ENCODE results near the gene ARHGEF7.
A peak's percentile ranks its signal among the peaks of the same experiment; 100 is the strongest.

The ARHGEF7 gene

GRCh38 chr13:111209613-111210012 lies 94.5 kb downstream of the ARHGEF7 start:
- Mint-ChIP-seq H3K27ac (peak overlapping the region; percentile 36), H3K4me1 (peaks cover 72% of the 10 kb centered on the region), H3K27me3 (no peaks in the 10 kb centered on the region), H3K4me3 (no peak overlapping the region), H3K9me3 (no peaks in the 10 kb centered on the region), H3K36me3 (no peaks in the 10 kb centered on the region)

DNA sequence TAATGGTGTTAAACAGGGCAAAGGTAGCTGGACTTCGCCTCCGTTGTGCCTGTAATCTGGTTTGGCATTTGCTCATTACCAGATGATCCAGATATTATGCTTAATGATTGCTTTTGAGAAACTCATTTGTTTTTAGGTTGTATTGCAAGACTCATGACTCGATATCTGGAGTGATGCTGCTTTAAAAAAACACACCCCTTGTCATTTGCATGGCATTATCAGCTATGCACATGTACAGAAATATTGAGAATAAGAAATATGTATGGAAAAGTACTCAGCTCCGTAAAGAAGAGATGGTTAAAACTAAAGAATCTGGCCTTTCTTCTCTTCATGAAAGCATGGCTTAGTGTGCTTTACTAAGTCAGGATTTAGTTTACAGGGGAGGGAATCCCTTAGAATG lies 95.0 kb downstream of the ARHGEF7 start:
- Mint-ChIP-seq H3K27me3 (no peaks in the 10 kb centered on the region), H3K4me3 (no peak overlapping the region), H3K4me1 (peaks cover 72% of the 10 kb centered on the region), H3K36me3 (no peaks in the 10 kb centered on the region), H3K9me3 (no peaks in the 10 kb centered on the region), H3K27ac (peak overlapping the region; percentile 37)

DNA sequence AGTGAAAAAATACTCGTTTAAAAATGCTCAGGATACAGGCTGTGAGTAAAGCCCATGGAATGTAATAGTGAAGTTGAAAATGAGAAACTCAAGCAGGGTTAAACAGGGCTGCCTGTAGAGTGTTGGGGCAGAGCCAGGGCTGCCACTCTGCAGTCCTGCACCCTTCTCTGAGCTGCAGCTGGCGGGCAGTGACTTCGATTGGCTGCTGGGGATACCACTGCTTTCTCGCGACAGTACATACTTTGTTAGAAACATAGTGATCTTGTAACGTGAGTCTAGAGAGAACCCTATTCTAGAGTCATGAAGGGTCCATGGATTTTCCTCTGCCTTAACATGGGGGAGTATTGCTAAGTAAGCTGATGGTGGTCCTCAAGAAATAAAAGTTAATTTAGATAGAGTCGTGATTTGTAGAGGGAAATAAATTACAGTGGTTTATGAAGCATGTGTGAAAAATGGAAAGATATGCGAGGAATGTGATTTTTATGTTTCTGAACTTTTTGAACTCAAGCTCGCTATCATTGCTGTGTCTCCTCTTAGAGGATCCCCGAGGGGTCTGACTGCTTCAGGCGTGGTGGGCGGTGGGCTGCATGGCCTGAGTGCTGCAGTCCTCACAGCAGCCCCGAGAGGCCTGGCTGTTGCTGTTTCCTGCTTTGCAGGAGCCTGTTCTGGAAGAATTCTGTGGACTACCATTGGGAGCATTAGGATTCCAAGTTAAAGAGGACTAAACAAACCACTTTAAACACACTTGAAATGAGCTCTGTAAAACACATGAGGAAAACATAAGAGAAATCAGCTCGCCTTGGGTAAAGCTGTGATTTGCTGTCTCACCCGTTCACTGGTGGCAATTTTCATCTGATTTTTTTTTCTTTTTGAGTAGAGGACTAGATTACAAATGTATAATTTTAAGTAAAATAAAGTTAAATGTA lies 95.7 kb downstream of the ARHGEF7 start:
- H3K36me3 Mint-ChIP-seq, result no peaks in the 10 kb centered on the region
- peak overlapping the region; percentile 37 for H3K27ac Mint-ChIP-seq
- H3K4me1 Mint-ChIP-seq, result peaks cover 72% of the 10 kb centered on the region

GRCh38 chr13:111211789-111212516 lies 96.8 kb downstream of the ARHGEF7 start:
- peaks cover 80% of the 10 kb centered on the region for H3K4me1 Mint-ChIP-seq
- peak overlapping the region; percentile 56 for H3K27ac Mint-ChIP-seq
- H3K36me3 Mint-ChIP-seq, result no peaks in the 10 kb centered on the region
- H3K9me3 Mint-ChIP-seq, result no peaks in the 10 kb centered on the region
- H3K27me3 Mint-ChIP-seq, result no peaks in the 10 kb centered on the region
- no peak overlapping the region for H3K4me3 Mint-ChIP-seq

More for the DNA sequence above, 95.7 kb downstream of the ARHGEF7 start:
- Mint-ChIP-seq H3K9me3 (no peaks in the 10 kb centered on the region), H3K27me3 (no peaks in the 10 kb centered on the region), H3K4me3 (no peak overlapping the region)

GRCh38 chr13:111212517-111212873 lies 97.4 kb downstream of the ARHGEF7 start:
- Mint-ChIP-seq H3K9me3 (no peaks in the 10 kb centered on the region), H3K4me3 (no peak overlapping the region), H3K4me1 (peaks cover 84% of the 10 kb centered on the region), H3K27me3 (no peaks in the 10 kb centered on the region), H3K36me3 (no peaks in the 10 kb centered on the region), H3K27ac (no peak overlapping the region)

DNA sequence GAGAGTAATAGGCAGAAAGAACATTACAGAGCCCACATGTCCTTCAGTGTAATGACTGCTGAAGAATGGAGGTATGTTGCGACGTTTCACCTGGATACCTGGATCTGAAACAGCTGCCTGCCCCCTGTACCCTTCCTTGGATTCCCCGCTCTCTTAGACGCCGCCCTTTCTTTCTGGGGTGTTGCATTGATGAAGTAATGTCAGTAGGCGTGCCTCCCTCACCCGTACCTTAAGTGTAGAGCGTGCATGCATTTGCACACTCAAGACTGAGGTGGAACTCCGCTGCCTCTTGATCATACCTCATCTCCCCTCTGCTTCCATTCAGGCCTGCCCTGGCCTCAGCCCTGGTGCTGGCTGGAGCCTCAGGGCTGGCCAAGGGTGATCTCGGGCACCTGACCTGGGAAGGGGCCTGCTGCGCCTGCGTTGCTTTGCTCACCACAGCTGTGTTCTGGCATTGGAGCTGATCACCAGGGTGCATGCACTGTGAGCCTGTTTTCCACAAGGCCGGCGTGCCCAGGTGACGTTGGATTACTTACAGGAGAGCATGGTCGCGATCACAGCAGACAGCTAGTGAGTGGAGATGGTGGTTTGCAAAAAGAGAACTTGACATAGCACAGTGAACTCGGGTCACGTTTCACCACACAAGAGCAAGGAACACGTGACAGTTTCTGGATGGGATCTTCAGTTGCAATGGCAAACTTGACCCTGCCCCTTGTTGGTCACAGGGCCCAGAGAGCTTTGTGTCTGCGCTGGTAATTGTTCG lies 99.0 kb downstream of the ARHGEF7 start:
- Mint-ChIP-seq H3K4me3 (no peak overlapping the region), H3K9me3 (no peaks in the 10 kb centered on the region), H3K36me3 (peaks cover 2% of the 10 kb centered on the region), H3K27me3 (no peaks in the 10 kb centered on the region), H3K27ac (peak overlapping the region; percentile 43), H3K4me1 (peaks cover 74% of the 10 kb centered on the region)

GRCh38 chr13:111215081-111216047 lies 100.3 kb downstream of the ARHGEF7 start:
- H3K27me3 Mint-ChIP-seq, result no peaks in the 10 kb centered on the region
- H3K36me3 Mint-ChIP-seq, result peaks cover 2% of the 10 kb centered on the region
- H3K27ac Mint-ChIP-seq, result no peak overlapping the region
- peaks cover 65% of the 10 kb centered on the region for H3K4me1 Mint-ChIP-seq
- no peak overlapping the region for H3K4me3 Mint-ChIP-seq
- no peaks in the 10 kb centered on the region for H3K9me3 Mint-ChIP-seq

GRCh38 chr13:111216166-111216960 lies 101.3 kb downstream of the ARHGEF7 start:
- Mint-ChIP-seq H3K27ac (no peak overlapping the region), H3K4me1 (peaks cover 55% of the 10 kb centered on the region), H3K27me3 (no peaks in the 10 kb centered on the region), H3K4me3 (no peak overlapping the region), H3K36me3 (peaks cover 2% of the 10 kb centered on the region), H3K9me3 (no peaks in the 10 kb centered on the region)

GRCh38 chr13:111217641-111218040 lies 102.5 kb downstream of the ARHGEF7 start:
- Mint-ChIP-seq H3K36me3 (peaks cover 2% of the 10 kb centered on the region), H3K4me3 (no peak overlapping the region), H3K27ac (peak overlapping the region; percentile 71), H3K4me1 (peaks cover 46% of the 10 kb centered on the region), H3K9me3 (no peaks in the 10 kb centered on the region), H3K27me3 (no peaks in the 10 kb centered on the region)

DNA sequence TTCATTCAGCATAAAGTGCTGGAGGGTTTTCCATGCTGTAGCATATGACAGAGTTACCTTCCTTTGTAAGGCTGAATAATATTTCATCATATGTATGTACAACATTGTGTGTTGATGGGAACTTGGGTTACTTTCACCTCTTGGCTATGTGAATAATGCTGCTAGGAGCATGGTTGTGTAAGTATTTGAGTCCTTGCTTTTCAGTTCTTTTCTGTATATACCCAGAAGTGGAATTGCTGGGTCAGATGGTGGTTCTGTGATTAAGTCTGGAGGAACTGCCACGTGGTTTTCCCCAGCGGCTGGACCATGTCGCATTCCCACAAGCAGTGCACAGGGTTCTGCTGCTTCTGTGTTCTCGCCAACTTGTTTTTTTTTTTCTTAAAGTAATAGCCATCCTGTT lies 104.2 kb downstream of the ARHGEF7 start:
- peak overlapping the region; percentile 70 for H3K27ac Mint-ChIP-seq
- no peak overlapping the region for H3K4me3 Mint-ChIP-seq
- peaks cover 2% of the 10 kb centered on the region for H3K36me3 Mint-ChIP-seq
- H3K9me3 Mint-ChIP-seq, result no peaks in the 10 kb centered on the region
- H3K4me1 Mint-ChIP-seq, result peaks cover 39% of the 10 kb centered on the region
- no peaks in the 10 kb centered on the region for H3K27me3 Mint-ChIP-seq

- Mint-ChIP-seq H3K9me3 (no peaks in the 10 kb centered on the region), H3K36me3 (peaks cover 4% of the 10 kb centered on the region), H3K4me1 (peaks cover 40% of the 10 kb centered on the region), H3K27ac (no peak overlapping the region), H3K27me3 (no peaks in the 10 kb centered on the region), H3K4me3 (no peak overlapping the region)
Observed at GRCh38 chr13:111219950-111220349, 104.8 kb downstream of the ARHGEF7 start.

GRCh38 chr13:111225166-111225565 lies 110.1 kb downstream of the ARHGEF7 start:
- Mint-ChIP-seq H3K4me3 (no peak overlapping the region), H3K36me3 (peaks cover 12% of the 10 kb centered on the region), H3K27ac (no peak overlapping the region), H3K27me3 (no peaks in the 10 kb centered on the region), H3K9me3 (no peaks in the 10 kb centered on the region), H3K4me1 (peaks cover 45% of the 10 kb centered on the region)

GRCh38 chr13:111225810-111226546 lies 110.9 kb downstream of the ARHGEF7 start:
- peaks cover 12% of the 10 kb centered on the region for H3K36me3 Mint-ChIP-seq
- peaks cover 48% of the 10 kb centered on the region for H3K4me1 Mint-ChIP-seq
- no peaks in the 10 kb centered on the region for H3K9me3 Mint-ChIP-seq
- H3K27me3 Mint-ChIP-seq, result no peaks in the 10 kb centered on the region
- H3K4me3 Mint-ChIP-seq, result no peak overlapping the region
- peak overlapping the region; percentile 14 for H3K27ac Mint-ChIP-seq

All from activated naive CD4-positive, alpha-beta T cell treated with anti-CD3 and anti-CD28 coated beads, Interleukin-2, amount 50 U/mL, for 24 hours (primary cell).